Immature natural killer cell (primary cell): Measurements from ENCODE around the gene TET1. TPM values are rescaled to one million over a fixed set of nuclear protein-coding genes. Genes with fewer than 3 reads are reported as not detected.
"Not testable (repeated sequence)": the region's sequence is repeated elsewhere in the genome, so short reads cannot be mapped to it uniquely, and the experiment has no call there.

ENCODE experiments used
- DNase-seq, 3 donors: peaks; one replicate each; pipeline ENCODE4 v3.0.0; 2022; ENCODE audit warnings: mixed read lengths in 1 of 3
- H3K27ac Mint-ChIP-seq, 6 donors: one replicate each; pipeline ENCODE4 v1.8.0; 2020; ENCODE audit warnings: mixed read lengths in 6 of 6, mild to moderate bottlenecking in 5 of 6, inconsistent platforms in 4 of 6, moderate library complexity in 3 of 6
- H3K27me3 Mint-ChIP-seq, 3 donors: one replicate each; pipeline ENCODE4 v1.8.0; 2020 to 2021; ENCODE audit warnings: low read depth in 3 of 3, mild to moderate bottlenecking in 3 of 3, mixed read lengths in 3 of 3, moderate library complexity in 3 of 3, inconsistent platforms in 1 of 3
- H3K36me3 Mint-ChIP-seq, 3 donors: one replicate each; pipeline ENCODE4 v1.8.0; 2020; ENCODE audit warnings: mixed read lengths in 3 of 3, inconsistent platforms in 2 of 3, mild to moderate bottlenecking in 2 of 3
- H3K4me1 Mint-ChIP-seq, 2 donors: one replicate each; pipeline ENCODE4 v1.8.0; 2020; ENCODE audit warnings: inconsistent platforms in 2 of 2, mild to moderate bottlenecking in 2 of 2, mixed read lengths in 2 of 2, moderate library complexity in 1 of 2
- H3K4me3 Mint-ChIP-seq, 5 donors: one replicate each; pipeline ENCODE4 v1.8.0; 2020; ENCODE audit warnings: mild to moderate bottlenecking in 5 of 5, mixed read lengths in 5 of 5, inconsistent platforms in 3 of 5, moderate library complexity in 3 of 5
- H3K9me3 Mint-ChIP-seq, 6 donors: one replicate each; pipeline ENCODE4 v1.8.0; 2020; ENCODE audit warnings: mild to moderate bottlenecking in 6 of 6, mixed read lengths in 6 of 6, inconsistent platforms in 4 of 6, moderate library complexity in 3 of 6
- polyA plus RNA-seq, 3 donors: library from polyadenylated mRNA; unstranded; fragments of 300-500 nt; fragmentation: Illumina TruSeq; gene quantifications; one replicate each; pipeline ENCODE4 v1.2.3, GENCODE V29; 2021

The TET1 gene
- polyA plus RNA-seq: 1 to 10 TPM in 1 of 3 donors, under 1 TPM in 1, not detected in 1; 0.40 to 1.5 TPM

DNA sequence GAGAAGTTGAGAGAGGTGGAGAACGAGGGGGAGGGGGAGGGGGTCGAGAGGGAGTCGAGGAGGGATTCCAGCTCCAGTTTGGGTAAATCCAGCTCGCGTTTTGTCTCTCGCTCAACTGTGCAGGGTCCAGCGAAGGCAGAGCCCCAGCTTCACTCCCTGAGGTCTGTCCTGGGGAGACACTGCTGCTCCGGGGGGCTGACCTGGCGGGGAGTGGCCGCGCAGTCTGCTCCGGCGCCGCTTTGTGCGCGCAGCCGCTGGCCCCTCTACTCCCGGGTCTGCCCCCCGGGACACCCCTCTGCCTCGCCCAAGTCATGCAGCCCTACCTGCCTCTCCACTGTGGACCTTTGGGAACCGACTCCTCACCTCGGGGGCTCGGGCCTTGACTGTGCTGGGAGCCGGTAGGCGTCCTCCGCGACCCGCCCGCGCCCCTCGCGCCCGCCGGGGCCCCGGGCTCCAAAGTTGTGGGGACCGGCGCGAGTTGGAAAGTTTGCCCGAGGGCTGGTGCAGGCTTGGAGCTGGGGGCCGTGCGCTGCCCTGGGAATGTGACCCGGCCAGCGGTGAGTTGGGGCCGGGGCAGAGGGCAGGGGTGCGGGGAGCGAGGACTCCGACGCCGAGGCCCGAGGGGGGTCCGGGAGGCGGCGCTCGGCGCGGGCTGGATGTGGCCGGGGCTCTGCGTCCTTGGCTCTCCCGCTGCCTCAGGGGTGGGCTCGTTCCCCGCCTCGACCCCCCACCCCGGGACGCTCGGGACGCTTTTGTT is at the start of gene TET1:
Gene TET1 (plus strand): TSS at position 152 of the 757 bp plus-strand sequence. CDS start 12,002 bp downstream, outside the sequence.
- Mint-ChIP-seq H3K36me3 (no peaks in the 10 kb centered on the region), H3K9me3 (peaks cover 0 to 3% (median 0%) of the 10 kb centered on the region in 6 donors), H3K4me3 (peak within 1 kb of the TSS; percentile 65 to 78 (median 69)), H3K27ac (no peak within 1 kb of the TSS), H3K4me1 (peaks cover 15 to 29% of the 10 kb centered on the region in 2 donors), H3K27me3 (peaks cover 15 to 30% (median 28%) of the 10 kb centered on the region in 3 donors)
- DNase-seq: peak in 1 of 3 donors; percentile 13

DNA sequence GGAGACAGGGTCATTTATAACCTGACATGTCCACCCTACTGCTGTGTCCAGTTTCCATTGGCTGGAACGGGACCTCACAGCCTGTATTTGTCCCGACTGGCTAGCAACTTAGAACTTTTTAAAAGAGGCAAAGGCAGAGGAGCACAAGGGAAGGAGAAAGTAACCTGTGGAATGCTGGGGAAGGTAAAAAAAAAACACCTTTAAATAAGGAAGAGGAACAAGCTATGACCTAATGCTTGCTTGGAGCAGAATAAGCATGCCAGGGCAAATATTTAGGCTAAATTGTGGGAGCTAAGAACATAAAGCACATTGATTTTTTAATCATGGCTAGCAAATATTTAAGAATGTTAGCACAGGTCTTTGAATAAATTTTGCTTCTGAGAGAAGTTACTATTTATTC is 43.9 kb upstream of the TET1 start:
- H3K9me3 Mint-ChIP-seq, DNase-seq, H3K27ac Mint-ChIP-seq, H3K4me3 Mint-ChIP-seq, H3K27me3 Mint-ChIP-seq, H3K4me1 Mint-ChIP-seq: not testable (repeated sequence)
- peaks cover 0 to 15% (median 8%) of the 10 kb centered on the region in 3 donors for H3K36me3 Mint-ChIP-seq

DNA sequence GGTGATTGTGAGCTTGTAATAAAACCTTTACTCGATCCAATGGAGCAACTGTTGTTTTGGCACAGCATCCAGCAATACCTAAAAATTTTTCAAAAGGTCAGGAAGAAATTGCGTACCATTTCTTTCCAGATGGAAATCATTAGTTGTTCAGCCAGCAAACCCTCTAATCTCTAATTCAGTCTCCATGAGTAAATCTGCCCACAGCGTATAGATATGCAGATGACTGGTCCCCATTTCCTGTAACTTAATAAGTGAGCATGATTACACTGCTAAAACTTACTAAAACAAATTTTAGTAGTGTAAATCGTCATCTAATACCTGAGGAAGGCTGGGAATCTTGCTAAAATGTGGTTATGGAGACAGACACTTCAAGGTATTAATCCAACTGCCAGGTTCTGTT is 43.4 kb upstream of the TET1 start:
- H3K4me3 Mint-ChIP-seq: no peak overlapping the region
- H3K9me3 Mint-ChIP-seq: no peaks in the 10 kb centered on the region
- peaks cover 0 to 2% of the 10 kb centered on the region in 2 donors for H3K4me1 Mint-ChIP-seq
- H3K27me3 Mint-ChIP-seq: no peaks in the 10 kb centered on the region
- DNase-seq: no peak
- peaks cover 0 to 13% (median 8%) of the 10 kb centered on the region in 3 donors for H3K36me3 Mint-ChIP-seq
- H3K27ac Mint-ChIP-seq: no peak overlapping the region

DNA sequence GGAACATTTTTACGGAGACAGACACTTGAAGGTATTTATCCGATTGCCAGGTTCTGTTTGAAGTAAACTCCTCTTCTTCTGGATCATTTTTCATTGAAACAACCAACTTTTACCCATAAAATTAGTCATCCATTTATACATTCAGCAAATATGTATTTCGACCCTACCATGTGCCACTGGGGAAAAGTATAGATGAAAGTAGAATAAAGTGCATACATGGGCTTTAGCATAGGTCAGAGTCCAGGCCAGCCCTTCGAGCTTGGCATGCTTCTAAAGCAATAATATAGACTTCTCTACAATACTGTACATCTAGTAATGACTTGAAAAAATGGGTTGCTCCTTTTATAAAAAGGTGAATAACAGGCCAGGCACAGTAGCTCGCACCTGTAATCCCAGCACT is 42.9 kb upstream of the TET1 start:
- no peak for DNase-seq
- Mint-ChIP-seq H3K36me3 (peaks cover 3 to 13% (median 8%) of the 10 kb centered on the region in 3 donors), H3K9me3 (no peaks in the 10 kb centered on the region), H3K27me3 (no peaks in the 10 kb centered on the region), H3K27ac (no peak overlapping the region), H3K4me3 (no peak overlapping the region), H3K4me1 (peaks cover 0 to 2% of the 10 kb centered on the region in 2 donors)

DNA sequence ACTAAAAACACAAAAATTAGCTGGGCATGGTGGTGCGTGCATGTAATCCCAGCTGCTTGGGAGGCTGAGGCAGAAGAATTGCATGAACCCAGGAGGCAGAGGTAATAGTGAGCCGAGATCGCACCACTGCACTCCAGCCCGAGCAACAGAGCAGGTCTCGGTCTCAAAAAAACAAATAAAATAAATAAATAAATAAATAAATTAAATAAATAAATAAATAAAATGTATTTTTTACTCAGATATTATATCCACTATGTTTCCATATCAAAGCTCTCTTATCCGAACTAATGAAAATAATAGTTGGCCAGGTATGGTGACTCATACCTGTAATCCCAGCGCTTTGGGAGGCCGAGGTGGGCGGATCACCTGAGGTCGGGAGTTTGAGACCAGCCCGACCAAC is 41.5 kb upstream of the TET1 start:
- not testable (repeated sequence) for H3K27ac Mint-ChIP-seq, H3K4me1 Mint-ChIP-seq, H3K4me3 Mint-ChIP-seq, DNase-seq, H3K9me3 Mint-ChIP-seq, H3K27me3 Mint-ChIP-seq
- H3K36me3 Mint-ChIP-seq: peaks cover 3 to 13% (median 8%) of the 10 kb centered on the region in 3 donors

DNA sequence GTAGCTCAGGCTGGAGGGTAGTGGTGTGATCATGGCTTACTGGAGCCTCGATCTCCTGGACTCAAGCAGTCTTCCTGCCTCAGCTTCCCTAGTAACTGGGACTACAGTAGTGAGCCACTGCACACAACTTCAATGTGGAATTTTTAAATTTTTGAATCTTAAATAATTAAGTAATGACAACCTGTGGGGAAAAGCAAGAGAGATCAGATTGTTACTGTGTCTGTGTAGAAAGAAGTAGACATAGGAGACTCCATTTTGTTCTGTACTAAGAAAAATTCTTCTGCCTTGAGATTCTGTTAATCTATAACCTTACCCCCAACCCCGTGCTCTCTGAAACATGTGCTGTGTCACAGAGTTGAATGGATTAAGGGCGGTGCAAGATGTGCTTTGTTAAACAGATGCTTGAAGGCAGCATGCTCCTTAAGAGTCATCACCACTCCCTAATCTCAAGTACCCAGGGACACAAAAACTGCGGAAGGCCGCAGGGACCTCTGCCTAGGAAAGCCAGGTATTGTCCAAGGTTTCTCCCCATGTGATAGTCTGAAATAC is 34.6 kb upstream of the TET1 start:
- DNase-seq, H3K9me3 Mint-ChIP-seq, H3K27me3 Mint-ChIP-seq, H3K36me3 Mint-ChIP-seq: not testable (repeated sequence)
- Mint-ChIP-seq H3K27ac (peak overlapping the region in 5 of 6 donors; percentile 17 to 71 (median 36)), H3K4me3 (peak overlapping the region in 4 of 5 donors; percentile 2 to 48 (median 31)), H3K4me1 (peaks cover 9 to 13% of the 10 kb centered on the region in 2 donors)

DNA sequence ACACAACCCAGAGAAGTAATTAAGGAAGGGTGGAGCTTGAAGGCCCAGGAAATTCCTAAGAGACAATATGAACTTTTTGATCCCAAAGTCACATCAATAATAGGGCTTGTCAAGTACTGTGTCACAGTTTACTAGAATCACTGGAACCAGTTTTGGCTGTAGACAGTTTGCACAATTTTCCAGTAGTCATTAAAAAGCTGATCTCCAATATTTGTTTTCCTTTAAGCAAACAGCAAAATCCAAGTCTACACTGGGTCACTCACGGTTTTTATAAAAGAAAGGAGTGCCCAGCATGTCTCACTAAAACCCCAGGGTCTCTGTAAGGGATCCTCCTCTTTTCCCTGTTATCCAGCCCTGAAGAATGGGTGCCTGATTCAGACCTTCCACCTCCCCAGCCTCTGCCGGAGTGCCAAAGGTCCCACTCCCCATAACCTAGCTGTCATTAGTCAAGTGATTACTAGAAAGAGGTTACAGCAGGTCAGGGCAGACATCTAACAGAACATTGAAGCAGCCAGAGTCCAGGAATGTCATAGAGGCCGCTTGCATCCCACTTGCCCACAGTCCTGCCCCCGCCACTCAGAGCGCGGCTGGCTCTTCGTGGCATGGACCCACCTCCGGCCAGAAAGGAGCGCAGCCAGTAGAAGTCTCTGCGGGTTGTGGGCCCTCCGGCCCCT is 33.4 kb upstream of the TET1 start:
- Mint-ChIP-seq H3K27me3 (peaks cover 0 to 7% (median 0%) of the 10 kb centered on the region in 3 donors), H3K4me3 (peak overlapping the region; percentile 85 to 93 (median 91))
- DNase-seq: no peak

DNA sequence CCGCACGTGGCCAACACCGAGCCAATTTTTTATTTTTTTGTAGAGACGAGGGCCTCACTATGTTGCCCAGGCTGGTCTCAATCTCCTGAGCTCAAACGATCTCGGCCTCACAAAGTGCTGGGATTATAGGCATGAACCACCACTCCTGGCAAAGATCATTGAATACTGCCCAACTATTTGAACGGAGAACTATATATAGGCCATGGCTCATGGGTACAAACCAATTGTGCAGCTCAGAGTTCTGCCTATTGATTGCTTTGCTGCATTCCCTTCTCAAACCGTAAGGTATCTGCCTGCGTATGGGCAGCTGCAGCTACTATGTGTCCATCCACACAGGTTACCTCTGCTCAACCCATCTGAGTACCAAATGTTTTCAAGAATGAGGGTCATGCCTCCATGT is 23.2 kb upstream of the TET1 start:
- H3K9me3 Mint-ChIP-seq: no peaks in the 10 kb centered on the region
- DNase-seq: no peak
- H3K27me3 Mint-ChIP-seq: peaks cover 0 to 2% (median 0%) of the 10 kb centered on the region in 3 donors
- no peaks in the 10 kb centered on the region for H3K36me3 Mint-ChIP-seq
- no peaks in the 10 kb centered on the region for H3K4me1 Mint-ChIP-seq
- no peak overlapping the region for H3K4me3 Mint-ChIP-seq
- no peak overlapping the region for H3K27ac Mint-ChIP-seq

More for the DNA sequence above, 33.4 kb upstream of the TET1 start:
- Mint-ChIP-seq H3K27ac (peak overlapping the region; percentile 91 to 97 (median 94)), H3K4me1 (peaks cover 9 to 11% of the 10 kb centered on the region in 2 donors), H3K36me3 (peaks cover 0 to 3% (median 0%) of the 10 kb centered on the region in 3 donors), H3K9me3 (no peaks in the 10 kb centered on the region)

DNA sequence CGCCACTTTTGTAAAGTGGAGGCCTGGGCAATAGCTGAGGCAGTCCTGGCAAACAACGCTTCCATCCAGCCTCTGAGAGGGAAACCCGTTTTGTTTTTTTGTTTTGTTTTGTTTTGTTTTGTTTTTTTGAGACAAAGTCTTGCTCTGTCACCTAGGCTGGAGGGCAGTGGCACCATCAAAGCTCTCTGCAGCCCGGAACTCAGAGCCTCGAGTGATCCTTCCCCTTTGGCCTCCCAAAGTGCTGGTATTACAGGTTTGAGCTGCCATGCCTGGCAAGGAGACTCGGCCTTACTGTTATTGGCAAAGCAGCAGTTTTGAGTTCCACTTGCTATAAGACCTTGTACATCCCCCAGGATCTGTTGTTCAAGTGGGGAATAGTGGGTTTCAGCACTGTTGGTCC is 22.3 kb upstream of the TET1 start:
- Mint-ChIP-seq H3K27me3 (peaks cover 0 to 2% (median 0%) of the 10 kb centered on the region in 3 donors), H3K36me3 (no peaks in the 10 kb centered on the region), H3K4me1 (no peaks in the 10 kb centered on the region), H3K4me3 (no peak overlapping the region), H3K9me3 (no peaks in the 10 kb centered on the region), H3K27ac (no peak overlapping the region)
- DNase-seq: no peak

DNA sequence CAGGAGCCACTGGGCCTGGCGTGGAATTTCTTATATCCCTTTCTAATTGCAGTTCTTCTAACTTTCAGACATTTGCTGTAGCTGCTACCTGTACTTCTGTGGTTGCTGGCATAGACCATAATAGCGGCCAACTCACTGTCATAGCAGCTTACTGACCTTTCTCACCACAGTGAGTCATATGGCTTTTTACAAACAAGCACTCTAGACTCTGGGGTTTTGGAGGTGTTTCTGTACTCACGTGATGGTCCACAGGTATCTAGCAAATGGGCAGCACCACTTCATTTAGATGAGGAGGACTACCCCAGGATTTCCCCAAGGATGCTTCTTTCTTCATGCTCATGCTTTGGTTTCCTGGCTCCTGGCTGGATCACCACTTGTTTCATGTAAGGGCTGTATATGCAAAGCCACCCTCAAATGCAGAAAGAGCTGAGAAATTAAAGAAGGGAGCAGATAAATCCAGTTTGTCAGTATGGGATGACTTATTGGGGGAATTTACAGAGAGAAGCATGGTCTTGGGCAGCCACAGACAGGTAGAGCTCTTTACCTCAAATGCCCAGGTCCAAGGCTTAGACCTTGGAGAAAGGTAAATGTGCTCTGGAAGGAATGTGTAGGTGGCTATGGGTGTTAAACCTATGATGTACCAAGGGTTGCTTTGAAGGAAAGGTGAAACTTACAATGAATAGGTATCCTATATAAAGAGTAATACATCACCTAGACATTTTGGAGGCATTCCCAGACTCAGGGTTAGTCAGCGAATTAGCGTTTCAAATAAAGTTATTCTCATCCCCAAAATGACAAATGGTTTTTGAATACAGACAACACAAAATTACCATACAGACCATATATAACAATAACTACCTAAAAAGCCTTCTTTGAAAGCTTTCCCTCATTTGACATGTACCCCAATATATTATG is 16.9 kb upstream of the TET1 start:
- no peak for DNase-seq
- no peaks in the 10 kb centered on the region for H3K36me3 Mint-ChIP-seq
- H3K4me1 Mint-ChIP-seq: no peaks in the 10 kb centered on the region
- H3K9me3 Mint-ChIP-seq: no peaks in the 10 kb centered on the region
- H3K4me3 Mint-ChIP-seq: no peak overlapping the region
- H3K27ac Mint-ChIP-seq: peak overlapping the region in 1 of 6 donors; percentile 15
- peaks cover 0 to 8% (median 0%) of the 10 kb centered on the region in 3 donors for H3K27me3 Mint-ChIP-seq

DNA sequence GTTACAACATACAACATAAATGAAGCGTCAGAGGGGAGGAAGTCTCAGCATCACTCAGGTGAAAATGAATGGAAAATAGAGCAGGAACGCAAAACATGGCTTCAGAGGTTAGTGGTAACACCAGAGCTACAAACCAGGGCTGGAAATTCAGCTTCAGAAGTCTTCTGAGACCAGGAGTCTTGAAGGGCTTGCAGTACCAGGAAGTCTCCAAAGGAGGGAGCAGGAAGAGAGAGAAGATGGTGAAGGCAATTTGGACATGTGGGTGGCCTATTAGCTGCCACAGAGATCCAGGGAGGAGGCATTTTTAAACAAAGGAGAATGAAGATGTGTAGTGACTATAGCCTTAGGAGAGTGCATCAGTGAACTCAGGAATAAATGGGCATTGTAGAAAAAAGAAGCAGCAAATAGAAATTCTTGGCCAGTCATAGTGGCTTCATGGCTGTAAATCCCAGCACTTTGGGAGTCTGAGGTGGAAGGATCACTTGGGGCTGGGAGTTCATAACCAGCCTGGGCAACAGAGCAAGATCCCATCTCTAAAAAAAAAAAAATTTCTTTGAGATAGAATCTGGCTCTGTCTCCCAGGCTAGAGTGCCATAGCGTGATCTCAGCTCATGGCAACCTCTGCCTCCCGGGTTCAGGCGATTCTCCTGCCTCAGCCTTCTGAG is 9.3 kb upstream of the TET1 start:
- Mint-ChIP-seq H3K27me3 (peaks cover 0 to 4% (median 4%) of the 10 kb centered on the region in 3 donors), H3K27ac (peak overlapping the region in 1 of 6 donors; percentile 27), H3K4me1 (no peaks in the 10 kb centered on the region), H3K36me3 (no peaks in the 10 kb centered on the region), H3K4me3 (no peak overlapping the region), H3K9me3 (no peaks in the 10 kb centered on the region)
- DNase-seq: peak in 2 of 3 donors; percentile 32 to 41

DNA sequence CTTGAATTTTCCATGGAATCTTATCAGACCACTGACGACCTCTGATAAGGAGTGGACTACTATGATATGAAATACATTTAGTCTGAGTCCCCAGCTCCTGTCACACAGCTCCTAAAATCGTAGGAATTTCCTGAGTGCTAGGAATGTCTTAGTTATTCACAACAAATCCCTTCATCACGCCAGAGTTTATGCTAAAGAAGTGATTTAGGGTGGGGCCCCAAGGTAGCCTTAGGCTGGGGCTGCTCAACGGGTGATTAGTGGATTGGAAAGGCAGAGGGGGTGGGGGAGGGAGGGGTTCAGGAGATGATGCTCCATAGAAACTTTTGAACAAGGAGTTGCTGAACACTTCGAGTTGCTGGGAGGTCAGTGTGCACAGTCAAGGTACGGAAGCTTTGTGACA is 7.0 kb upstream of the TET1 start:
- H3K36me3 Mint-ChIP-seq: no peaks in the 10 kb centered on the region
- H3K27me3 Mint-ChIP-seq: peaks cover 4 to 8% (median 4%) of the 10 kb centered on the region in 3 donors
- no peaks in the 10 kb centered on the region for H3K9me3 Mint-ChIP-seq
- H3K4me1 Mint-ChIP-seq: no peaks in the 10 kb centered on the region
- no peak for DNase-seq
- no peak overlapping the region for H3K27ac Mint-ChIP-seq
- H3K4me3 Mint-ChIP-seq: no peak overlapping the region

DNA sequence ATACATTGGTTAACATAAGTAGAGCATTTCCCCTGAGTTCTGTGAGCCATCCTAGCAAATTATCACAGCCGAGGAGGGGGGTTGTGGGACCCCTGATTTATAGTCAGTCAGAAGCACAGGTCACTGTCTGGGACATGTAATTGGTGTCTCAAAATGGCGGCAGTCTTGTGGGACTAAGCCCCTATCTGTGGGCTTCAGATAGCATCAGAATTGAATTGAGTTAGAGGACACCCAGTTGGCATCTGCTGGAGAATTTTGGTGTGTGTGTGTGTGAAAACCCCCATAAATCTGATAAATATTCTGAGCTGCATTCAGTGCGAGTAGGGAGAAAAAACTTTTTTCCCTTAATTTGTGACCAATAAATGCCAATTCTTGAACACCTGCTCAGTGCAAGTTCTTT is 6.5 kb upstream of the TET1 start:
- H3K9me3 Mint-ChIP-seq: no peaks in the 10 kb centered on the region
- no peaks in the 10 kb centered on the region for H3K4me1 Mint-ChIP-seq
- H3K4me3 Mint-ChIP-seq: no peak overlapping the region
- no peaks in the 10 kb centered on the region for H3K36me3 Mint-ChIP-seq
- DNase-seq: no peak
- H3K27me3 Mint-ChIP-seq: peaks cover 4 to 10% (median 8%) of the 10 kb centered on the region in 3 donors
- no peak overlapping the region for H3K27ac Mint-ChIP-seq
